T-cell (primary cell): ENCODE data around the gene MYOCD. TPM values are rescaled to one million over a fixed set of nuclear protein-coding genes. Genes with fewer than 3 reads are reported as not detected.

Experiments
- ATAC-seq, 4 experiments: fragments of 200-7000 bp in 3 of 4; fragments of 150-1000 bp in 1 of 4; cut with Tn5 transposase; replicated peaks in 1 of 4; 1 replicate in 3 of 4; 2 replicates in 1 of 4; pipeline ENCODE4 v1.10.0; 2021; ENCODE audit warnings: moderate library complexity in 3 of 4, mild to moderate bottlenecking in 2 of 4, moderate number of reproducible peaks in 1 of 4
- CTCF ChIA-PET, 2 donors: fragments of 300-600 bp; sonication (Branson Sonifier 250); formaldehyde crosslinking; loops; one replicate each; lab custom pipeline; 2022; ENCODE audit warnings: antibody characterized with exemption in 2 of 2; lab: Charles Lee
- POLR2A ChIA-PET, 2 donors: fragments of 300-600 bp; sonication (Branson Sonifier 250); formaldehyde crosslinking; loops; one replicate each; lab custom pipeline; 2022; ENCODE audit warnings: antibody characterized with exemption in 2 of 2; lab: Charles Lee
- DNase-seq, 35 experiments: peaks; one replicate each; pipeline versions ENCODE4 v3.0.0 to v3.0.0-alpha.2; 2013 to 2023
- H3K27ac ChIP-seq: one replicate; pipeline ENCODE4 v1.5.1; 2013; ENCODE audit warnings: low read length
- H3K27me3 ChIP-seq, 2 experiments: replicated peaks in 1 of 2; 1 replicate in 1 of 2; 2 replicates in 1 of 2; pipeline versions ENCODE4 v1.6.1 to v1.7.0; 2013; ENCODE audit warnings: low read length in 1 of 2, mixed read lengths in 1 of 2; ENCODE audit not compliant: control insufficient read depth in 2 of 2, insufficient read depth in 2 of 2; ENCODE audit errors: extremely low read depth in 1 of 2
- H3K36me3 ChIP-seq, 2 donors: 1 replicate in 1 of 2; 2 replicates in 1 of 2; pipeline versions ENCODE4 v1.6.1 to v1.7.0; 2013; ENCODE audit warnings: low read length in 1 of 2; ENCODE audit not compliant: control insufficient read depth in 2 of 2, insufficient read depth in 1 of 2; ENCODE audit errors: extremely low read depth in 1 of 2
- H3K4me1 ChIP-seq, 2 experiments: 1 replicate in 1 of 2; 2 replicates in 1 of 2; pipeline versions ENCODE4 v1.6.1 to v1.7.0; 2013; ENCODE audit warnings: low read length in 2 of 2, mixed read lengths in 1 of 2; ENCODE audit not compliant: insufficient read depth in 2 of 2, control insufficient read depth in 1 of 2; ENCODE audit errors: extremely low read depth in 1 of 2
- H3K4me3 ChIP-seq, 2 donors: 1 replicate in 1 of 2; 2 replicates in 1 of 2; pipeline versions ENCODE4 v1.5.1 to v1.7.0; 2013; ENCODE audit warnings: mild to moderate bottlenecking in 2 of 2, low read length in 1 of 2, moderate library complexity in 1 of 2; ENCODE audit not compliant: control insufficient read depth in 1 of 2; ENCODE audit errors: extremely low read depth in 1 of 2
- H3K9me3 ChIP-seq: 2 replicates; pipeline ENCODE4 v1.7.0; 2013
- H3K27ac Mint-ChIP-seq, 2 donors: one replicate each; pipeline ENCODE4 v1.8.0; 2020 to 2021; ENCODE audit warnings: mild to moderate bottlenecking in 2 of 2, mixed read lengths in 2 of 2
- H3K27me3 Mint-ChIP-seq, 2 donors: one replicate each; pipeline ENCODE4 v1.8.0; 2021 to 2022; ENCODE audit warnings: mixed read lengths in 2 of 2
- H3K36me3 Mint-ChIP-seq: one replicate; pipeline ENCODE4 v1.8.0; 2021; ENCODE audit warnings: mixed read lengths
- H3K4me1 Mint-ChIP-seq, 3 donors: one replicate each; pipeline ENCODE4 v1.8.0; 2020 to 2022; ENCODE audit warnings: mixed read lengths in 3 of 3, mild to moderate bottlenecking in 1 of 3
- H3K4me3 Mint-ChIP-seq, 3 donors: one replicate each; pipeline ENCODE4 v1.8.0; 2020 to 2022; ENCODE audit warnings: mild to moderate bottlenecking in 3 of 3, mixed read lengths in 3 of 3, moderate library complexity in 3 of 3
- H3K9me3 Mint-ChIP-seq, 3 donors: one replicate each; pipeline ENCODE4 v1.8.0; 2020 to 2022; ENCODE audit warnings: mixed read lengths in 3 of 3
- WGBS: methylation state at CpG from one replicate; pipeline ENCODE4 v1.1.5; 2013; ENCODE audit warnings: missing lambda C conversion rate; ENCODE audit not compliant: insufficient coverage; 5-methylcytosine and 5-hydroxymethylcytosine counted together
- total RNA-seq, 35 experiments: library from RNA in 6 of 35; stranded (reverse) in 6 of 35; fragments of 120-200 nt in 1 of 35; gene quantifications; one replicate each; pipeline versions ENCODE4 v1.2.1 to v1.2.4 and lab custom pipeline; 2013 to 2026

The MYOCD gene
- total RNA-seq, 5 donors from 2014 or later (not counting 1 experiment from before 2014, with no cell fraction given), result not detected

DNA sequence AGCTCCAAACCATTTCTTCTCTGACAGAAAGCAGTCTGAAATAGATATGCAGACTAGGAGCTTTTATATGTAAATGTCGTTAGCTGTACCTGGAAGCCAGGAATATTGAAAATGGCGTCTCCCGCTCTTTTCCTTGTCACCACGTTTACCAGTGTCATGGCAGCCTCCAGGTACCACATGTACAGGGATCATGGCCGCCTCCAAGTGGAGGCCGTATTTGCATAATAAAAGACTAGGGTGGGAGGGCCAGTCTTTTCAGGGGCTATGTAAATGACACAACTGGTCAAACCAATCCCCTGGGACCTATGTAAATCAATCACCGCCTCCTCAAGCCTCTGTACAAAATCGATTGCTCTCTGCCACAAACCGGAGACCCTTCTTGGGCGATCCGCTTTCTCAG lies 54.3 kb downstream of the MYOCD start:
- WGBS, result 89% methylated on average over 4 of the region's 11 CpGs
- Histone ChIP-seq H3K9me3 (no peaks in the 10 kb centered on the region), H3K4me3 (no peak overlapping the region), H3K36me3 (no peaks in the 10 kb centered on the region), H3K27me3 (no peaks in the 10 kb centered on the region), H3K4me1 (no peaks in the 10 kb centered on the region), H3K27ac (no peak overlapping the region)
- no peaks in the 10 kb centered on the region for H3K27me3 Mint-ChIP-seq
- no peak for DNase-seq
- no peak overlapping the region for H3K27ac Mint-ChIP-seq
- no peaks in the 10 kb centered on the region for H3K4me1 Mint-ChIP-seq
- H3K9me3 Mint-ChIP-seq, result peaks cover 3 to 17% (median 9%) of the 10 kb centered on the region in 3 donors
- H3K4me3 Mint-ChIP-seq, result no peak overlapping the region
- ATAC-seq, result no peak
- no peaks in the 10 kb centered on the region for H3K36me3 Mint-ChIP-seq
- ChIA-PET CTCF (no interaction called here), POLR2A (no interaction called here)

GRCh38 chr17:12721581-12721980 lies 55.9 kb downstream of the MYOCD start:
- Mint-ChIP-seq H3K27ac (no peak overlapping the region), H3K4me3 (no peak overlapping the region), H3K36me3 (no peaks in the 10 kb centered on the region), H3K4me1 (no peaks in the 10 kb centered on the region), H3K27me3 (no peaks in the 10 kb centered on the region), H3K9me3 (peaks cover 3 to 20% (median 5%) of the 10 kb centered on the region in 3 donors)
- ChIA-PET CTCF (no interaction called here), POLR2A (no interaction called here)
- DNase-seq, result no peak
- 86% methylated on average over 1 of the region's 1 CpG for WGBS
- H3K36me3 ChIP-seq, result no peaks in the 10 kb centered on the region
- no peaks in the 10 kb centered on the region for H3K4me1 ChIP-seq
- ATAC-seq, result no peak
- no peak overlapping the region for H3K4me3 ChIP-seq
- H3K27ac ChIP-seq, result no peak overlapping the region
- no peaks in the 10 kb centered on the region for H3K9me3 ChIP-seq
- H3K27me3 ChIP-seq, result no peaks in the 10 kb centered on the region

GRCh38 chr17:12722282-12722681 lies 56.6 kb downstream of the MYOCD start:
- H3K4me3 Mint-ChIP-seq, result no peak overlapping the region
- H3K9me3 Mint-ChIP-seq, result peaks cover 3 to 20% (median 5%) of the 10 kb centered on the region in 3 donors
- Histone ChIP-seq H3K9me3 (no peaks in the 10 kb centered on the region), H3K36me3 (no peaks in the 10 kb centered on the region), H3K4me1 (no peaks in the 10 kb centered on the region), H3K27ac (no peak overlapping the region), H3K27me3 (no peaks in the 10 kb centered on the region), H3K4me3 (no peak overlapping the region)
- no peak overlapping the region for H3K27ac Mint-ChIP-seq
- DNase-seq (no peak), ATAC-seq (no peak)
- H3K4me1 Mint-ChIP-seq, result no peaks in the 10 kb centered on the region
- ChIA-PET CTCF (no interaction called here), POLR2A (no interaction called here)
- no peaks in the 10 kb centered on the region for H3K27me3 Mint-ChIP-seq
- no peaks in the 10 kb centered on the region for H3K36me3 Mint-ChIP-seq
- WGBS, result no CpG with 5 or more reads among the region's 5 CpGs

GRCh38 chr17:12726131-12726530 lies 60.4 kb downstream of the MYOCD start:
- CTCF ChIA-PET, result no interaction called here

DNA sequence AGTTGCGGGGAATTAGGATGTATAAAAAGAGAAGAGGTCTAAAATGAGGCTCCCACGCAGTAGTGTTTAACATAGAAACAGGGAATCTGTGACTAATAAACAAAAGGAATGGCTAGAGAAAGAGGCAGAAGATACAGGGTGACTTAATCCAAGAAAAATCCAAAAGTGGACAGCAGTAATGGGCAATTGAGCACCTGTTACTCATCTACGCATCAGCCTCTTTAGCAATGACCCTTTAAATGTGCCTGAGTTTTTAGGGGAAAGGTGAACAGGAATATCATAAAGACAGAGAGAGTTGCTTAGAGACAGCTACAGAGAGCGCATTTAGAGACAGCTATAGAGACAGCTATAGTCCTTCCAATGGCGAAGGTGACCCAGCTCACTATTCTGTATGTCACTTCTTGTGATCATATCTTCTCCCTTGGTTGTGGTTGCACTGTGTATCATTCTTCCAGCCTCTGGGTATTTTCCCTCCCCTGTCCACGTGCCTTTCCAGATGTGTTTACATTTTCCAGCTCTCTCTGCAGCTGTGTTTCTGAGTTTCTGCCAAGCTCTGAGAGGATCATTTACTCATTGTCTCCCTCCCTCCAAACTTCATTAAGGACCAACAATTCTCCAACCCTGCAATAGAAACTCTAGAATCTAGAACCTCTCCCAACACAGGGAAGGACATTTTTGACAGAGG lies 61.5 kb downstream of the MYOCD start:
- Mint-ChIP-seq H3K27ac (no peak overlapping the region), H3K4me1 (no peaks in the 10 kb centered on the region), H3K36me3 (no peaks in the 10 kb centered on the region), H3K27me3 (peaks cover 0 to 5% of the 10 kb centered on the region in 2 donors), H3K9me3 (peaks cover 0 to 13% (median 3%) of the 10 kb centered on the region in 3 donors), H3K4me3 (no peak overlapping the region)
- DNase-seq, result no peak
- no peak for ATAC-seq
- ChIA-PET POLR2A (no interaction called here), CTCF (no interaction called here)
- Histone ChIP-seq H3K4me1 (no peaks in the 10 kb centered on the region), H3K9me3 (no peaks in the 10 kb centered on the region), H3K4me3 (no peak overlapping the region), H3K27ac (no peak overlapping the region), H3K36me3 (no peaks in the 10 kb centered on the region), H3K27me3 (no peaks in the 10 kb centered on the region)
- WGBS, result 63% methylated on average over 5 of the region's 6 CpGs

More at GRCh38 chr17:12726131-12726530, 60.4 kb downstream of the MYOCD start:
- Histone ChIP-seq H3K36me3 (no peaks in the 10 kb centered on the region), H3K27ac (no peak overlapping the region), H3K4me3 (no peak overlapping the region), H3K4me1 (no peaks in the 10 kb centered on the region), H3K9me3 (no peaks in the 10 kb centered on the region), H3K27me3 (no peaks in the 10 kb centered on the region)
- Mint-ChIP-seq H3K27me3 (peaks cover 0 to 5% of the 10 kb centered on the region in 2 donors), H3K4me3 (no peak overlapping the region), H3K27ac (no peak overlapping the region), H3K4me1 (no peaks in the 10 kb centered on the region), H3K9me3 (peaks cover 0 to 18% (median 3%) of the 10 kb centered on the region in 3 donors), H3K36me3 (no peaks in the 10 kb centered on the region)
- DNase-seq (no peak), ATAC-seq (no peak)
- POLR2A ChIA-PET, result no interaction called here
- WGBS, result no CpG with 5 or more reads among the region's 2 CpGs

- ATAC-seq, result no peak
- Histone ChIP-seq H3K4me3 (no peak overlapping the region), H3K27ac (no peak overlapping the region), H3K9me3 (no peaks in the 10 kb centered on the region), H3K36me3 (no peaks in the 10 kb centered on the region), H3K4me1 (no peaks in the 10 kb centered on the region), H3K27me3 (no peaks in the 10 kb centered on the region)
- Mint-ChIP-seq H3K27me3 (peaks cover 0 to 5% of the 10 kb centered on the region in 2 donors), H3K36me3 (no peaks in the 10 kb centered on the region), H3K4me1 (no peaks in the 10 kb centered on the region), H3K9me3 (peaks cover 0 to 14% (median 3%) of the 10 kb centered on the region in 3 donors), H3K27ac (no peak overlapping the region), H3K4me3 (no peak overlapping the region)
- no peak for DNase-seq
- WGBS, result 90% methylated on average over 6 of the region's 7 CpGs
- POLR2A ChIA-PET, result no interaction called here
- CTCF ChIA-PET, result no interaction called here
These were observed 62.2 kb downstream of the MYOCD start for GRCh38 chr17:12727881-12728280.
